ENCODE results near the gene TTC23. TPM values are rescaled to one million over a fixed set of nuclear protein-coding genes. Genes with fewer than 3 reads are reported as not detected.

Gene TTC23
- total RNA-seq, 1 donor from 2014 or later: 19.1 TPM

- DNase-seq (peak; percentile 51), ATAC-seq (no peak)
- Histone ChIP-seq H3K27ac (no peak overlapping the region), H3K36me3 (no peaks in the 10 kb centered on the region), H3K4me3 (no peak overlapping the region), H3K9me3 (no peaks in the 10 kb centered on the region), H3K27me3 (no peaks in the 10 kb centered on the region), H3K4me1 (peaks cover 16% of the 10 kb centered on the region)
- TF ChIP-seq CTCF (IDR thresholded peaks at IDR 0.05): no peak
- intact Hi-C loops (cut with DNase I): no loop called here
Observed at GRCh38 chr15:99121207-99121606, 128.2 kb downstream of the TTC23 start.

GRCh38 chr15:99120050-99120777, 129.2 kb downstream of the TTC23 start:
- intact Hi-C loops (cut with DNase I): no loop called here
- H3K36me3 ChIP-seq: no peaks in the 10 kb centered on the region
- H3K4me1 ChIP-seq: peaks cover 16% of the 10 kb centered on the region
- H3K9me3 ChIP-seq: no peaks in the 10 kb centered on the region
- H3K27ac ChIP-seq: no peak overlapping the region
- no peaks in the 10 kb centered on the region for H3K27me3 ChIP-seq
- TF ChIP-seq CTCF (IDR thresholded peaks at IDR 0.05): no peak
- ATAC-seq (no peak), DNase-seq (peak; percentile 21)
- H3K4me3 ChIP-seq: no peak overlapping the region

DNA sequence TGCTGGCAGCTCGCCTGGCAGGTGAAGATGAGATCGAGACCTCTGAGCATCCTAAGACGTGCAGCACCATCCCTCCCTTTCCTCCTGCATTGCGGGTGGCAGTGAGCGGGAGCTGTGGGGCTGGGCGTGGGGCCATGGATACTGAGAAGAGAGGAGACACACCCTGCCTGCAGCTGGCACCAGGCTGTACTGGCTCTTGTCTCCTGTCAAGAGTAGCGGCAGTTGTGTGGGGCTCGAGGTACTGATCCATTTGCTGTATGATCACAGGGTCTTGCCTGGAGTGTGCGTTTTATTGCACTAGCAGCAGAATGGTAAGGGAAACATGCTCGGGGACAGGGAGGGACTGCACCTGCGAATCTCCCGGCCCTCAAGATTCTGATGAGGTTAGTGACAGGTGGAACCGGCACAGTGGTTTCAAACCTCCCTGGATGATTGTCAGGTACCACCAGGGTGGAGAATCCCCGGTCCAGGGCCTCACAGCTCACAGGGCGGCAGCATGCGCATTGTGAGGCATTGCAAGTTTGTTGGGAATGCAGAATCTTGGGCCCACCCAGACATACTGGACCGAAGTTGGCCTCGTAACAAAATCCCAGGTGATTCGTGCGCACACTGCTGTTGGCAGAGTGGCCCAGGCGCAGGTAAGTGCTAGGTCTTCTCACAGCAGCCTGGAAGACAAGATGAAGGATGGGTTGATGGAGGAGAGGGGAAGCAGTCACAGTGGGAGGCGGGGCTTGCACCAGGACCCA, 130.4 kb downstream of the TTC23 start:
- TF ChIP-seq CTCF (IDR thresholded peaks at IDR 0.05): no peak
- Histone ChIP-seq H3K27ac (no peak overlapping the region), H3K9me3 (no peaks in the 10 kb centered on the region), H3K4me1 (peaks cover 8% of the 10 kb centered on the region), H3K36me3 (no peaks in the 10 kb centered on the region), H3K4me3 (no peak overlapping the region), H3K27me3 (no peaks in the 10 kb centered on the region)
- intact Hi-C loops (cut with DNase I): no loop called here
- peak; percentile 39 for DNase-seq
- no peak for ATAC-seq

- peaks cover 1% of the 10 kb centered on the region for H3K4me1 ChIP-seq
- no peaks in the 10 kb centered on the region for H3K27me3 ChIP-seq
- no peak overlapping the region for H3K4me3 ChIP-seq
- H3K27ac ChIP-seq: no peak overlapping the region
- no peak for TF ChIP-seq CTCF (IDR thresholded peaks at IDR 0.05)
- DNase-seq (peak; percentile 26), ATAC-seq (no peak)
- intact Hi-C loops (cut with DNase I): no loop called here
- H3K36me3 ChIP-seq: no peaks in the 10 kb centered on the region
- no peaks in the 10 kb centered on the region for H3K9me3 ChIP-seq
Observed at GRCh38 chr15:99118258-99118632, 131.1 kb downstream of the TTC23 start.

- no peak overlapping the region for H3K27ac ChIP-seq
- H3K36me3 ChIP-seq: no peaks in the 10 kb centered on the region
- peak; percentile 27 for DNase-seq
Observed at GRCh38 chr15:99117563-99118257, 131.7 kb downstream of the TTC23 start.

More at GRCh38 chr15:99117563-99118257, 131.7 kb downstream of the TTC23 start:
- Histone ChIP-seq H3K9me3 (no peaks in the 10 kb centered on the region), H3K4me1 (no peaks in the 10 kb centered on the region), H3K4me3 (no peak overlapping the region), H3K27me3 (no peaks in the 10 kb centered on the region)
- TF ChIP-seq CTCF (IDR thresholded peaks at IDR 0.05): no peak
- no peak for ATAC-seq
- intact Hi-C loops (cut with DNase I): no loop called here

All from upper lobe of right lung (tissue), 1 donor.